Stomach (tissue), 9 donors: ENCODE data around the gene CR1L. TPM values are rescaled to one million over a fixed set of nuclear protein-coding genes. Genes with fewer than 3 reads are reported as not detected.
"Not testable (repeated sequence)": the region's sequence is repeated elsewhere in the genome, so short reads cannot be mapped to it uniquely, and the experiment has no call there.

Experiments used
- DNase-seq, 2 donors: peaks; one replicate each; pipeline versions ENCODE4 v3.0.0 to v3.0.0-alpha.2; 2013 to 2019
- H3K27ac ChIP-seq, 5 donors: fragments of 200-600 bp in 4 of 5; sonication (generic) in 4 of 5; one replicate each; pipeline ENCODE4 v1.5.1; 2013 to 2019; ENCODE audit warnings: mild to moderate bottlenecking in 1 of 5, moderate library complexity in 1 of 5
- H3K27me3 ChIP-seq, 3 donors: fragments of 200-600 bp; sonication (generic); one replicate each; pipeline ENCODE4 v1.5.1; 2017 to 2019; ENCODE audit warnings: mixed run types in 1 of 3
- H3K36me3 ChIP-seq, 4 donors: fragments of 200-600 bp; sonication (generic); 1 replicate in 3 of 4; 2 replicates in 1 of 4; pipeline ENCODE4 v1.5.1; 2016 to 2019
- H3K4me1 ChIP-seq, 4 donors: fragments of 200-600 bp; sonication (generic); one replicate each; pipeline ENCODE4 v1.5.1; 2016 to 2019
- H3K4me3 ChIP-seq, 4 donors: fragments of 200-600 bp; sonication (generic) in 3 of 4; one replicate each; pipeline ENCODE4 v1.5.1; 2016 to 2019; ENCODE audit warnings: mild to moderate bottlenecking in 1 of 4
- H3K9me3 ChIP-seq, 4 donors: fragments of 200-600 bp; sonication (generic); one replicate each; pipeline ENCODE4 v1.5.1; 2016 to 2019
- EP300 ChIP-seq: sonication (generic); formaldehyde crosslinking; IDR thresholded peaks from one replicate; pipeline ENCODE4 v1.6.1; 2017; ENCODE audit warnings: antibody characterized with exemption
- POLR2A ChIP-seq, 4 donors: fragments of 450-650 bp; IDR thresholded peaks; one replicate each; pipeline ENCODE4 v1.6.1; 2016; ENCODE audit warnings: antibody characterized with exemption in 4 of 4, control low read depth in 2 of 4, mild to moderate bottlenecking in 1 of 4, moderate library complexity in 1 of 4
- POLR2AphosphoS5 ChIP-seq, 3 donors: sonication (generic); formaldehyde crosslinking; IDR thresholded peaks; one replicate each; pipeline ENCODE4 v1.6.1; 2016; ENCODE audit warnings: antibody characterized with exemption in 3 of 3
- WGBS, 5 donors: extraction: QIAGEN DNeasy Blood & Tissue Kit in 3 of 5; methylation state at CpG; one replicate each; pipeline versions ENCODE4 v1.1.5 to v1.1.7; 2013 to 2018; 5-methylcytosine and 5-hydroxymethylcytosine counted together
- intact Hi-C: fragments of 100-400 bp; cut with DNase I; formaldehyde crosslinking; loops from one replicate; pipeline ENCODE4 v1.15.1; 2023; ENCODE audit warnings: low total_unique reads
- polyA plus RNA-seq, 3 donors: library from polyadenylated mRNA; stranded (reverse); fragments of 200-250 nt; gene quantifications; one replicate each; pipeline ENCODE4 v1.2.3, GENCODE V29; 2013
- total RNA-seq, 5 donors: library from RNA; depleted of rRNA; stranded (reverse); fragments of >200 nt; gene quantifications; one replicate each; pipeline versions ENCODE4 v1.1.0 to v1.2.3, GENCODE V29; 2014 to 2016
- TF ChIP-seq, protein P1 (sequence below), 7 experiments: fragments of 450-650 bp in 4 of 7; fragments of 200-600 bp in 3 of 7; sonication (generic) in 3 of 7; IDR thresholded peaks; one replicate each; pipeline ENCODE4 v1.5.1; 2016 to 2019; ENCODE audit warnings: antibody characterized with exemption in 7 of 7, control low read depth in 2 of 7, mild to moderate bottlenecking in 1 of 7
- donor health status: healthy with polysubstance abuse.
- donor health status: Bipolar disorder and iron deficiency.
- donor health status: healthy.

The CR1L gene
- total and polyA plus RNA-seq, 8 donors = 1.7 TPM; not detected in 7

DNA sequence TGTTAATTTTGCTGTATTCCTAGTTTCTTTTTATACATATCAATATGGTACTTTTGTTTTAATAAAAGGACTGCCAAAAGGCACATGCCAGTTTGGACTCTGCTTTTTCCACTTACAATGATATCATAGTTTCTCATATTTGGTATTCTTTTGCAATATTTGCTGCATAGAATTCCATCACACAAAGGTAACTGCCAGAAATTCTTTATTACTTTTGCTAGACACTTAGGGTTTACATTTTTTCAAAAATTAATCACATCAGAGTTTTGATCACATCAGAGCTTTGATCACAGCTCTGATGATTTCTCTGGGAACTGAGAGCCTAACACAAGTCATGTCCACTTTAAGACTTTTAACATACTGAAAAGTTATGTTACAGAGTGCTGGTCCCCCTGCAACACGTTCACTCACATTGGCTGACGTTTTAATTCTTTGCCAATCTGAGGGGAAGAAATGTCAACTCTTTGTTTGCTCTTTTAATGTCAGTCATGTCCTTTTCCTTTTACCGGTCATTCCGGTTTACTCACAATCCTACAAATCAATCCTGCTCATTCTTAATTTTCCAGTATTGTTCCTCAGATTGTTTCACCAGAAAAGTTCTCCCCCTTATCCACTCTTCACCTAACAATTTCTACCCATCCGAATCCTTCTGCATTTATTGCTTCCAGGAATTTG is 105.8 kb downstream of the CR1L start:
- H3K36me3 ChIP-seq = no peaks in the 10 kb centered on the region
- H3K4me3 ChIP-seq = peak overlapping the region; percentile 67 to 93 (median 82)
- TF ChIP-seq, protein P1, sequence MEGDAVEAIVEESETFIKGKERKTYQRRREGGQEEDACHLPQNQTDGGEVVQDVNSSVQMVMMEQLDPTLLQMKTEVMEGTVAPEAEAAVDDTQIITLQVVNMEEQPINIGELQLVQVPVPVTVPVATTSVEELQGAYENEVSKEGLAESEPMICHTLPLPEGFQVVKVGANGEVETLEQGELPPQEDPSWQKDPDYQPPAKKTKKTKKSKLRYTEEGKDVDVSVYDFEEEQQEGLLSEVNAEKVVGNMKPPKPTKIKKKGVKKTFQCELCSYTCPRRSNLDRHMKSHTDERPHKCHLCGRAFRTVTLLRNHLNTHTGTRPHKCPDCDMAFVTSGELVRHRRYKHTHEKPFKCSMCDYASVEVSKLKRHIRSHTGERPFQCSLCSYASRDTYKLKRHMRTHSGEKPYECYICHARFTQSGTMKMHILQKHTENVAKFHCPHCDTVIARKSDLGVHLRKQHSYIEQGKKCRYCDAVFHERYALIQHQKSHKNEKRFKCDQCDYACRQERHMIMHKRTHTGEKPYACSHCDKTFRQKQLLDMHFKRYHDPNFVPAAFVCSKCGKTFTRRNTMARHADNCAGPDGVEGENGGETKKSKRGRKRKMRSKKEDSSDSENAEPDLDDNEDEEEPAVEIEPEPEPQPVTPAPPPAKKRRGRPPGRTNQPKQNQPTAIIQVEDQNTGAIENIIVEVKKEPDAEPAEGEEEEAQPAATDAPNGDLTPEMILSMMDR (IDR thresholded peaks at IDR 0.05) = no peak
- peak in 1 of 3 donors; percentile 30 for TF ChIP-seq POLR2AphosphoS5 (IDR thresholded peaks at IDR 0.05)
- no peaks in the 10 kb centered on the region for H3K9me3 ChIP-seq
- peak in 1 of 2 donors; percentile 72 for DNase-seq
- no peaks in the 10 kb centered on the region for H3K27me3 ChIP-seq
- peak overlapping the region; percentile 81 to 96 (median 94) for H3K27ac ChIP-seq
- 24 to 44% (median 37%) methylated on average over 5 of the region's 5 CpGs for WGBS, 5 donors
- intact Hi-C loops = no loop called here
- H3K4me1 ChIP-seq = peaks cover 36 to 70% (median 53%) of the 10 kb centered on the region in 4 donors

GRCh38 chr1:207751463-207751789 is 106.5 kb downstream of the CR1L start:
- H3K9me3 ChIP-seq, H3K27me3 ChIP-seq, intact Hi-C loops, H3K36me3 ChIP-seq, DNase-seq: not testable (repeated sequence)
- Histone ChIP-seq H3K4me1 (peaks cover 41 to 76% (median 60%) of the 10 kb centered on the region in 4 donors), H3K27ac (peak overlapping the region; percentile 81 to 96 (median 94)), H3K4me3 (peak overlapping the region; percentile 67 to 93 (median 82))
- WGBS, 5 donors = 5 to 17% (median 9%) methylated on average over 7 of the region's 7 CpGs

DNA sequence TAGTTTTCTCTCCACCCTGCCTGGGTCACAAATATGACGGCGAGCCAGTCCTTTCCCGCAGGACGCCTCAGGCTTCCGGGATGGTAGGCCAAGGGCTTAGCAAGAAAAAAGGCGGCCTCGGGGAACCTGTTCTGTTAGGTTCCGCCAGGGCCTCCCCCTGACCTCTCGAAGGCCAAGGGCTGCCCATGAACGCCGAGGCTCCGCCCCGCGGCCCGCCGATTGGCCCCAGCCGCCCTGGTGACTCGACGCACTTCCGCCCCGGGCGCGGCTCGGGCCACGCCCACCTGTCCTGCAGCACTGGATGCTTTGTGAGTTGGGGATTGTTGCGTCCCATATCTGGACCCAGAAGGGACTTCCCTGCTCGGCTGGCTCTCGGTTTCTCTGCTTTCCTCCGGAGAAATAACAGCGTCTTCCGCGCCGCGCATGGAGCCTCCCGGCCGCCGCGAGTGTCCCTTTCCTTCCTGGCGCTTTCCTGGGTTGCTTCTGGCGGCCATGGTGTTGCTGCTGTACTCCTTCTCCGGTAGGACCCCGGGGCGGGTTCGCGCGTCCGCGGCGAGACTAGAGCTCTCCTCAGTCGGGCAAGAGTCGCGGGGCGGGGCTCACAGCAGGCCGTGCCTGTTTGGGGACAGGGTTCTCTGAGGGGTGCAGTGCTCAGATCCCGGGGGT is 107.0 kb downstream of the CR1L start, which contains the start of gene CD46:
CD46 (plus strand) TSS at position 265 of the 666 bp plus-strand sequence; CDS start at position 424, 159 bp downstream.
- peaks cover 41 to 80% (median 62%) of the 10 kb centered on the region in 4 donors for H3K4me1 ChIP-seq
- H3K27me3 ChIP-seq = no peaks in the 10 kb centered on the region
- TF ChIP-seq, protein P1 (IDR thresholded peaks at IDR 0.05) = peak in 1 of 7 experiments; percentile 15
- TF ChIP-seq EP300 (peak; percentile 55), POLR2AphosphoS5 (IDR thresholded peaks at IDR 0.05) (peak; percentile 56 to 96 (median 93)), POLR2A (IDR thresholded peaks at IDR 0.05) (peak in 2 of 4 donors; percentile 74 to 88)
- peaks cover 0 to 1% (median under 1%) of the 10 kb centered on the region in 4 donors for H3K36me3 ChIP-seq
- 0 to 1% (median 1%) methylated on average over 31 to 55 of the region's 55 CpGs for WGBS, 5 donors
- peak within 1 kb of the TSS; percentile 87 to 96 (median 94) for H3K27ac ChIP-seq
- peak within 1 kb of the TSS; percentile 67 to 93 (median 82) for H3K4me3 ChIP-seq
- intact Hi-C loops = no loop called here
- H3K9me3 ChIP-seq = no peaks in the 10 kb centered on the region
- peak; percentile 99 for DNase-seq

GRCh38 chr1:207752456-207752998 is 107.6 kb downstream of the CR1L start:
- Histone ChIP-seq H3K36me3 (peaks cover 0 to 7% (median 4%) of the 10 kb centered on the region in 4 donors), H3K4me1 (peaks cover 41 to 84% (median 64%) of the 10 kb centered on the region in 4 donors), H3K9me3 (no peaks in the 10 kb centered on the region), H3K27ac (peak overlapping the region; percentile 87 to 96 (median 94)), H3K27me3 (no peaks in the 10 kb centered on the region), H3K4me3 (peak overlapping the region; percentile 67 to 93 (median 82))
- TF ChIP-seq POLR2A (IDR thresholded peaks at IDR 0.05) = no peak
- TF ChIP-seq, protein P1 (IDR thresholded peaks at IDR 0.05) = no peak
- TF ChIP-seq POLR2AphosphoS5 (IDR thresholded peaks at IDR 0.05) = peak in 2 of 3 donors; percentile 21 to 47
- no peak for TF ChIP-seq EP300
- intact Hi-C loops = no loop called here
- WGBS, 5 donors = 1 to 2% (median 1%) methylated on average over 30 of the region's 30 CpGs
- peak; percentile 66 to 71 for DNase-seq
